IPS DF 4.7 (cell line): ENCODE results near the gene PPIL6.
"Not testable (repeated sequence)": the region's sequence is repeated elsewhere in the genome, so short reads cannot be mapped to it uniquely, and the experiment has no call there.

Experiments
- DNase-seq: peaks from one replicate; pipeline ENCODE4 v3.0.0-alpha.2; 2013; ENCODE audit warnings: low spot score; ENCODE audit errors: extremely low read depth

Gene PPIL6

DNA sequence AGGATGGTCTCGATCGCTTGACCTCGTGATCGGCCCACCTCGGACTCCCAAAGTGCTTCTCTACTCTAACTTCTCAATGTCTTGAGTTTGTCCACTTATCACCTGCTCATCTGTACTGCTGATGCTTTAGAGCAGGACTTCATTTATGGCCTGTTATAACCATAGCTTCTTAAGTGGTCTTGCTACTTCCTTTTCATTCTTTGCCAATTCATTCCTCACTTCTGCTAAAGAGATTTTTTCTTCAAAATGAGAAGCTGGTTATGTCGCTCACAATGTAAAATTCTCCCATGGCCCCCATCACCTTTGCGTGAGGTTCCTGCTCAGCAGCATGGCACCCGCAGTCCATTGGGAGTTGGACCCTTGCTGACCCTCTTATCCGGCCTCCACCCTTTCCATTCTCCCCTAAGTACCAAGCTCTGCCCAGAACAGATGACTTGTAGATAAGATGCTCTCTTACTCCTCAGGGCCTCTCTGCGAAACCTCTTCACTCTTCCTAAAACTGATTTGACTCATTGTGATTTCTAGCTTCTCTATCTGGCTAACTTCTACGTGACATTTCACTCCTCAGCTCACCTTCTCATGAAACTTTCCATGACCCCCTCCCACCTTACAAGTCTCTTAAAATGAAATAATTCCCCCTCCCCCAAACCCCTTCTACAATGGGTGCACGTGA, 44.2 kb downstream of the PPIL6 start:
- no peak for DNase-seq

DNA sequence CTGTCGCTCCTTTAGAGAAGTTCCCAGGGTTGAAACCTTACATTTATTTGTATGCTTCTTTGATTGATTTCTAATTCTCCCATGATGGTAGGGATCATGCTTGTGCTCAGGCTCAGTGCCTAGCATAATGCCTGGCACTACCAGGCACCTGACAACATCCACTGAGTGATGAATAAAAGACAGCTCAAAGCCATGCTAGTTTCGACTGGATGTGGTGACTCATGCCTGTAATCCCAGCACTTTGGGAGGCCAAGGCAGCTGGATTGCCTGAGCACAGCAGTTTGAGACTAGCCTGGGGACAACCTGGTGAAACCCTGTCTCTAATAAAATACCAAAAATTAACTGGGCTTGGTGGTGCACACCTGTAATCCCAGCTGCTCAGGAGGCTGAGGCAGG, 46.5 kb downstream of the PPIL6 start:
- no peak for DNase-seq

DNA sequence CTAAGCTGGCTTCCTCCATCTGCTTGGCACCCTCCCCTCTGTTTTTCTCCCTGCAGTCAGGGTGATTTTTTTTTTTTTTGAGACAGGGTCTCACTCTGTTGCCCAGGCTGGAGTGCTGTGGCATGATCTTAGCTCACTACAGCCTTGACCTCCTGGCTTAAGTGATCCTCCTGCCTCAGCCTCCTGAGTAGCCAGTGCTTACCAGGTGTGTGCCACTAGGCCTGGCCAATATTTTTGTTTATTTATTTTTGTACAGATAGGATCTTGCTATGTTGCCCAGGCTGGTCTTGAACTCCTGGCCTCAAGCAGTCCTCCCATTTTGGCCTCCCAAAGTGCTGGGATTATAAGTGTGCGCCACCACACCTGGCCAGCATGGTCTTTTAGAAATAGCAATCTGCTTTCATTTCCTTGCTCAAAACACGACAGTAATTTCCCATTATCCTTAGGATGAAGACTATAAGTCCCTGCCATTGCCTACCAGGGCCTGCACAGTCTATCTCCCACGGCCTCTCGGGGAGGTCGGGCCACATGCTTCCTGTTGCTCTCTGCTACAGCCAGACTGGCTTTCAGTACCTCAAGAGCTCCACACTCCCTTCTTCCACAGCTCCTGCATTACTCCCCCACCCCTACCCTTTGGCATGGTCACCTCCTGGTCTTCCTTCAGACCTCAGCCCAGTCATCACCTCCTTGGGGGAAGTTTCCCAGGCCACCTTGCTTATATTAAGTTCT, 47.1 kb downstream of the PPIL6 start:
- DNase-seq, result no peak

DNA sequence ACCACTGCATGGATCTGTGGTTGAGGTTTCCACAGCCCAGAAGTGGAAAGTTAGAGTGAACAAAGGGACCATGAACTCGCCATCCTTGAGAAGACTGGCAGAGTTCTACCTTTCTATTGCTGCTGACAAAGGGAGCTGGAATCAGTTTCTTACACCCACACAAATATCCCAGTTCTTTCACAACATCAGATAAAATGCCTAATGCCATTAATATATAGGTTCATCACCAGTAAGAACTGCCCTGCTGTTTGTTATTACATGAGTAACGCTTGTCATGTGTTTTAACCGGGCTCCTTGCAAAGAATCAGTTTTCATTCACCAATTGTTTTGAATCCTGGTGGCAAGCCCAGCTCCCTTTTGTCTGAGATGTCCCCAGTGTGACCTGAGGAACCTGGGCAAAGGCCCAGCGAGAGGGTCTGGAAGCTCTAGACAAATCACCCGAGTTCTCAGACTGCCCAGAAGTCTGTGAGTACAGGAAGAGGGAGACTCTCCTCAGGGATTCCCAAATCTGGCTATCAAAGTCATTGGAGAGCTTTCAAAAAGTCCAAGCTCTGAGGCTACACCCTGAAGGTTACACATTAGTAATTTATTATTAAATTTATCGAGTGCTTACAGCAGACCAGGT, 50.7 kb downstream of the PPIL6 start:
- no peak for DNase-seq

DNA sequence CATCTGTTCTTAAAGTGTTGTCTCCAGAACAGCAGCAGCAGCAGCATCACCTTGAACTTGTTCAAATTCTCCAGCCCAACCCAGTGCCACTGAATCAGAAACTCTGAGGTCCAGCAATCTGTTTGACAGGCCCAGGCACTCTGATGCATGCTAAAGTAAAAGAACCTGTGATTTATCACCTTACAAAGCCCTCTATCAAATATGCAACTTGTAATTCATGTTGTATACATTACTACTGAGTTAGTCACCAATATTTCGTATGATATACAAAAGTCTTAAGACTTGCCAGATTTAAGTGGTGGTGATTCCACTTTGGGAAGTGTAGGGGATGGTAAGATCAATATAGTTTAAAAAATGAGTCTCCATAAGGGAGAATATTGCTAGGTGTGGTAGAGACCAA, 52.2 kb downstream of the PPIL6 start:
- no peak for DNase-seq

DNA sequence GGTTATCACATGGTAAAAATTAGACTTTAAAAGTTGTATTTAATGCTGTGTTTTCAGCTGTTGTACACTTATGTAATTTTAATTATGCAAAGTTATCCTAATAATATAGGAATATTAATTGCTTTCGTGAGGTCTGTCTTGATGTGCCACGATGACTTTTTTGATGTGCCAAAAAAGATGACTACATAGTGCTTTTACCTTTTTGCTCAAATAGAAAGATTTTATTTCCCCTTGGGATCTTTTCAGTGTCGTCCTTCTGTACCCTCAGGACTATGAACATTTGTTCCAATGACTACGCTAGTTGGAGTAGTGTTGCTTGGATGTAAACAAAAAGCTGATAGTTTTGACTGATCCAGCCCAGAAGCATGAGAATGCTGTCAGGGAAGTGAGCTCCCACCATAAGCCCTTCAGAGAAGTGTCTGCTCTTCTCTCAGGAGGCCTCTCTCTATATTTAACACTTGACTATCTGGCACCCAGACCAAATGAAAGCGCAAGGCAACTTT, 56.9 kb downstream of the PPIL6 start:
- DNase-seq, result no peak

DNA sequence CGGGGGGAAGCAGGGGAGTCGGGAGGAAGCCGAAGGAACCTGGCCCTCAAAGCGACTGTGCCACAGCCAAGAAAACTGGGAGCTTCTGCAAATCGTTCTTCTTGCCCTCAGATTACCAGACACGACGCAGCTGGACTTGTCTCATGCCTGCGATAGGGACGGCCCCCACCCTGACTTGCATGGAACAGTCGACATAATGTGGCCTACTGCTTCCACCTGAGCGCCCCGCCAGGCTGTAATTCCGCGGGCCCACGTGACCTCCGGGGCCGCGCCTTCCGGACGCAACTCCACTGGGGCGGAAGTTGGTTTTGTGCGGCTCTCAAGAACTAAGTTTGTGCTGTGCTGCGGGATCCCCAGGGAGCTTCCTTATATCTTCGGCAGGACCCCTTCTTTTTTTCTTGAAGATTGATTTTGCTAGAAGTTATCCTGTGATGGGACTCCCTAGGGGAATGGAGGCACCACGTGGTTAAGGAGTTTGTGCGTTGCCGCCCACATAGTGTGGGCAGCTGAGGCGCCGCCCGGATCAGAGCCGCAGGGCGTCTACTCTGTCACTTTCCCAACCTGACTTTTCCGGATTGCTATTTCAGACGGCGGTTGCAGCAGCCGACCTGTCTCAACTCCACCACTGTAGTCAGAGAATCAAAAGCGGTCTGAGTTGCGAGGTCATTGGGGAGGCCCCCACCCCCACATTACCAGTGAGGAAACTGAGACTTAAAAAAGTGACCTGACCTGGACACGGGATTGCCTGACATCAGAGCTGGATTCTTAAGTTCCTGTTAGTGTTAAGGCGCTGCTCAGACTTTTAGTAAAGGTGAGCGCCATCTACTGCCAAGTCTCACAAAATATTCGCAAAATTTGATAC, 57.6 kb downstream of the PPIL6 start:
- peak; percentile 71 for DNase-seq

DNA sequence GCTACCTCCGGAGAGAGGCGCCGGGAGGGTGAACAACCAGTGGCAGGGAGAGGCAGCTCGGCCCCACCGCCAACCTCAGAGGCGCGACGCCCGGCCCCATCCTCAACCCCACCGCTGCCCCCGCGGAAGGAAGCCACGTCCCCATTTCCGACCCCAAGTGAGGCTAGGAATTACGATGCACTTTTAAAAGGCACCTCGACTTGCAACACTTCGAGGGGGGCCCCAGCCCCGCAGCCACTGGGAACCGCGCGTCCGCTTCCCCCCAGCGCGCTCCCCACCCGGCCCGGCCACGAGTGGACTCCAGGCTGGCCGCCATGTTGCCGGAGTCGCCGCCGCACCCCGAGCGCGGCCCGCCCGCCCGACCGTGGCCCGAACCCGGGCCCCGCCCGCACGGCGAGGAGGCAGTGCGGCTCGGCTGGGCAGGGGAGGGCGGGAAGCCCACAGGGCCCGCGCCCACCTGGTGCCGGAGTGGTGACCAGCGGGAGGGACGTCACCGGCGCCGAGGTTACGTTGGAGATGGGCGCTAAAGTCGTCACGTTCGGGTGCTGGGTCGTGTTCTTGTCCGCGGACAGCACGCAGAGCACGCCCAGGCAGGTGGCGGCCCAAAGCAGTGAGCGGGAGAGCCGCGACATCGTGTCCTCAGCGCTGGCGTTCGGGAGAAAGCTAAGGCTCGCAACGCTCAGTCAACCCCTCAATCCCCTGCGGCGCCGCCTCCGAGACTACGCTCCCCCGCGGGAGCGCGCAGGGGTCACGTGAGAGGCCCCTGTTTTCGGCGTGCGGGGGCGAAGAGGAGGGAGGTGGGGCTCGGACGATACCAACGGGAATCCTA, 58.5 kb downstream of the PPIL6 start, which contains the start of gene CD164:
CD164 (minus strand) TSS at position 721 of the 829 bp plus-strand sequence; CDS start at position 632, 89 bp downstream.
- no peak for DNase-seq

DNA sequence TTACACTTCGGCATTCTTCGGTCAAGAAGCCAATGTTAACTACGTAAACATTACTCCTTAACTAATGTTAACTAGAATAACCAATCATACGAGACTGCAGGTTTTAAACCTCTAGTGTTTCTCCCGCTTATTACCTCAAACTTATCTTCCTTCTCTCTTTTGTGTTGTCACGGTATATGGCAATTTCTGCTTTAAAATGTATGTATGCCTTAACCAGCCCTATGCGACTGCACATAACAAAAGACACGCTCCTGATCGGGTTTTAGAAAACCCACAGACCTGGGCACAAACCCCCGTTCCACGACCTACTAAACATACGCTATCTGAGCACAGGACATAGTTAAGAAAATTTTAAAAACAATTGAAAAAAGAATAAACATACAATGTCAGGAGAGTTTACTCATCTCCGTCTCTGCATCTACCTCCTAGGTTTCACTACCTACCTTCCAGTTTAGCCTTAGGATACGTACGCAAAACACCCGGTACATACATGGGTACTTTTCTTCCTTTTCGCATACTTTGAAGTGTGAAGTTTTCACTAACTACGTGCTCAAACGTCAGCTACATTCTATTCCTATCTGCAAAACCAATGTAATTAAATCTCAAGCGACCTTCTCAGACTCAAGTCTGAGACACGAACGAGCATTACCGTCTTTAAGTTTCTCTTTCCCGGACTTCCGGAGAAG, 59.2 kb downstream of the PPIL6 start:
- DNase-seq, result no peak

DNA sequence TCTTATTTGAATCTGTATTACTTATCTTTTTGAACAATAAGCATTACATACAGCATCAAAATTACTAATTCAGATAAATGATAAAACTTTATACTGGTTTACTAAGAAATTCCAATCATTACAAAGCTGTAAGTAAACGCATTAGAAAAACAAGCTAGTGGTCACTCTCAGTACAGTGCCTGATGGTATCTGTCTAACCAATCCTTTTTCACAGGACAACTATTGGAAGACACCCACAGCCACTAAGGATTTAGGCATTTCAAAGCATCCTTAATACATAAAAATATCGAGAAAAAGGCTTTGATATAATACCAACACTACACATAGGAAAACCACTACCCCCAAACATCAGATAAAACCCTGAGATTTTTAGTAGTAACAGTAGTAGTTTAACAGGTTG, 60.7 kb downstream of the PPIL6 start:
- DNase-seq, result no peak

DNA sequence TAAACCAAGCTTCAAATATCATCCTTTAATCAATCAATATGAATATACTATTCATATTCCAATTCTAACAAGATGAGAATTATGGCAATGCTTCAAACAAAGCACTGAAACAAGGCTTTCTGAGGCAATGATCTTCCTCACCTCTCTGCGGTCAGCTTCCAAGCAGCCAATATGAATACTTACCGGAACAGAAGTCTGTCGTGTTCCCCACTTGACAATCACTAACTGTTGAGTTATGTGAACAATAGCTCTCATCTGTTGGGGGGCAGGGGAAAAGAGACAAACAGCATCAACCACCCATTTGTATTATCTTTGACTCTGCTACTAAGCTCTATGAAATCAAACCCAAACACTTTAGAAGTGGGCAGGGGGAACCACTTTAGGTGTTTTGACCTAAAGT, 62.7 kb downstream of the PPIL6 start:
- DNase-seq, result no peak

DNA sequence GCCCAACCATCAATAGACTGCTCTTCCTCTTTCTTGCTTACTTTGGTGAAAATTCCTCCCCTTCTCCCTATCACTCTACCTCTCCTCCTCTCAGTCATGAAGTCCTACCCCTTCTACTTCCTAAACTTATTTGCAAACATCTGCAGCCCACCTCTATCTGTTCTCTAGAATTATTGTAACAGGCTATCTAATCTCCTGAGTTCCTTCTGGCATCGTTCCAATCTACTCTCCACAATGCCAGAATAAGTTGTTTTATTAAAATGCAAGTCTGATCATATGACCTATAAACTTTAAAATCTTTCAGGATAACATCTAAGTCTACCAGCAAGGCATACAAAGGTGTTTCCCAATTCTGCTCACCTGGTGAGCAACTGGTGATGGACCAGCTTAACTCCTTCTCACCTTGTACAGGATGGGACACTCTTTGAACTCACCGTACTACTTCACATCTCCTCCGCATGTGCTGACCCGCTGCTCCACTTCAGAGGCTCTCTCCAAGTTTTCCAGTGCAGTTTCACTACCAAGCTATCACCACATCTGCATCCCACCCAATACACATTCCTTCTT, 66.0 kb downstream of the PPIL6 start:
- no peak for DNase-seq

DNA sequence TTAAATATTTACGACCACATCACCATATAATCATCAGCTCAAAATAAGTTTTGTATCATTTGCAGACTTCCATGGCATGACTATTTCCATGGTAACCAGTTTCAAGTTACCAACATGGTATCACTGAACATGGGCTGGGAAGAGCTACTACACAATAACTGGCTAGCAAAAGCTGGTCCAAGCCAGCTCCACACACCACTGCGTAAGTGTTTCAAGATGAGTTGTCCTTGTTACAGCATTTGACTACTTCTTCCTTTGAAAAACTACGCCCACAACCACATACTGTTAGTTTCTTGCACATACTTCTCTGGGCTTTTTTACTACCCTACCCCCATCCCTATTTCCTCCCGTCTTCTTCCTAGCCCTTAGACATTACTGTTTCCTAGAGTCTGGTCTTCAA, 66.7 kb downstream of the PPIL6 start:
- no peak for DNase-seq

DNA sequence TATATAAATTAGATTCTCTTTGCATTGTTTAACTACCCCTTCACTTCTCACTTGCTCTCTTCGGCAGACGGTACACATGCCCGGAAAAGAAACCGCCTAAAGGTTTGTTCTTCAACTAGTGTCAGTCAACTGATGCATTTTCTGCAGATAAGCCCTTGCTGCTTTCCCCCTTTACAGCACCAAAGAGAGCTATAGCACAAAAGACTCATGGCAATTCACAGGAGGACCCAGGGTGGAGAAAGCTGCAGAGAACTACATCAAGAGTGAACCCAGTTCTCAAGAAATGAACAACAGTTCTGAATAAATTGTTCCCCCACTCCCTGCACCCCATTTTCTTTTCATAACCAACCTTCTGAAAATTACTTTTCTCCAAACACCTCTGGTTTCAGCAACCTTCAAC, 67.1 kb downstream of the PPIL6 start:
- no peak for DNase-seq

DNA sequence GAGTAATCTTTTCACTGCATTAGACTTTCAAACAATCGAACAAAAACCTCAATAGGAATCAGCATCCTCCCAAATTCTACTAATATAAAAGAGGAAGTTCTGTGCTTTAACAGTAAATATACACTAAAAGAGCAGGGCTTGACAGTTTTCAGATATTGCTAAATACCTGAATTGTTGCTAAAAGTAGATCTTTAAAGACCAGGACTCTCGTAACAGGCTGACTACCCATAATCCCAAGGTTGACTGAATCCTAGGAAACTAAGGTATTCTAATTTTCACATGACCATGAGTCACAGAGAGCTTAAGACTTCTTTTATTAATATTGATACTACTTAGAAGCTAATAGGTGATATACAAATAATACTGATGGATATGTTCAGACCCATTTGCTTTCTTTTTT, 68.3 kb downstream of the PPIL6 start:
- DNase-seq, result no peak

DNA sequence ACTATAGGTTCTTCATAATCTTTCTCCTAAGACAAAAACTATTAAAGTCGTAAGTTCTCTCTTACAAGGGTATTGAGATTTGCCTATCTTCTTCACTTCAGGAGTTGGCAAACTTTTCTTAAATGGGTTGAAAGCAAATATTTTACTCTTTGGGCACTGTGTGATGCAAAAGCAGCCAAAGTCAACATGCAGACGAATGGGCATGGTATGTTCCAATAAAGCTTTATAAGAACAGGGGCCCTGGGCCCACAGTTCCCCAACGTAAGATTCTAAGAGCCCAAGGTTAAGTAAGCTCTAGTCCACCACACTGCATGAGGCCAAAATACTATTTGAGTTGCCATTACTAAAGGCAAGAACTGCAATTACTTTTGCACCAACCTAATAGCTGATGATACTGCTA, 69.6 kb downstream of the PPIL6 start:
- no peak for DNase-seq

DNA sequence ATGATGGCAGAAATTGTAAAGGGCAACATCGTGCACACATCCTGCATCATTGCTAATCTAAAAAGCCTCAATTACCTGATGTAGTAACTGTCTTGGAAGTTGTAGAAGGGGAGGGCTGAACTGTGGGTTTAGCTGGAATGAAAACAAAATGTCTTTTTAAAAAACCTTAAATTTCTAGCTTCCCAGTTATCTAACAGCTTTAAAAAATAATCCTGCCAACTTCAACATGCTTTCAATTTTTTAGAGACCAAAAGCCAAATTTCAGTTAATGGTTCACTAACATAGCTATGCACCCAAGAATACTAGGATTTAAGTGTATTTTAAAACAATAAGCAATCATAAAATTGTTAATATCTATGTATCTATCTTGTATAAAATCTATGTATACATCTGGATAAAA, 70.1 kb downstream of the PPIL6 start:
- DNase-seq, result no peak

DNA sequence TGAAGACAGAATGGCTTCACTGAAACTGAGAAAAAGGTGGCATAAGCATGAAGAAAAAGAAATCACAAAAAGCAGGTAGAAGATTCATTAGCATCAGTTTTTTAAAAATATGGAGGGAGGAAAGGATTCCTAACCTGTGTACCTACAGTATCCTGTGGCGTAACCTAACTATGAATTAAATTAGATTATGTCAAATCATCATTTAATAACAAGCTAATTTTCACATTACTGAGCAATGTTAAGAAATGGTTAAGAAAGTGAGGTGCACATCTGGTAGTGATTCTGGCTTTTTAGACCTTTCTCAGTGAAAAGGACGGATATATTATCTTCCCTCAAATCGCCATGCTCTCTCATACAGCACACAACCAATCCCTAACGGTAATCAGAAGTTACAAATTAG, 70.7 kb downstream of the PPIL6 start:
- no peak for DNase-seq

DNA sequence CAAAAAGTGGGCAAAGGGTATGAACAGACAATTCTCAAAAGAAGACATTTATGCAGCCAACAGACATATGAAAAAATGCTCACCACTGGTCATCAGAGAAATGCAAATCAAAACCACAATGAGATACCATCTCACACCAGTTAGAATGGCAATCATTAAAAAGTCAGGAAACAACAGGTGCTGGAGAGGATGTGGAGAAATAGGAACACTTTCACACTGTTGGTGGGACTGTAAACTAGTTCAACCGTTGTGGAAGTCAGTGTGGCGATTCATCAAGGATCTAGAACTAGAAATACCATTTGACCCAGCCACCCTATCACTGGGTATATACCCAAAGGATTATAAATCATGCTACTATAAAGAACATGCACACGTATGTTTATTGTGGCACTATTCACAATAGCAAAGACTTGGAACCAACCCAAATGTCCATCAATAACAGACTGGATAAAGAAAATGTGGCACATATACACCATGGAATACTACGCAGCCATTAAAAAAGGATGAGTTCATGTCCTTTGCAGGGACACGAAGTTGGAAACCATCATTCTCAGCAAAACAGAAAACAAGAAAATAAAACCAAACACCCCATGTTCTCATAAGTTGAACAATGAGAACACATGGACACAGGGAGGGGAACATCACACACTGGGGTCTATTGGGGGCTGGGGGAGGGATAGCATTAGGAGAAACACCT, 75.9 kb downstream of the PPIL6 start:
- DNase-seq, result not testable (repeated sequence)
